ENCODE measurements around the gene DCLRE1C.

DNA sequence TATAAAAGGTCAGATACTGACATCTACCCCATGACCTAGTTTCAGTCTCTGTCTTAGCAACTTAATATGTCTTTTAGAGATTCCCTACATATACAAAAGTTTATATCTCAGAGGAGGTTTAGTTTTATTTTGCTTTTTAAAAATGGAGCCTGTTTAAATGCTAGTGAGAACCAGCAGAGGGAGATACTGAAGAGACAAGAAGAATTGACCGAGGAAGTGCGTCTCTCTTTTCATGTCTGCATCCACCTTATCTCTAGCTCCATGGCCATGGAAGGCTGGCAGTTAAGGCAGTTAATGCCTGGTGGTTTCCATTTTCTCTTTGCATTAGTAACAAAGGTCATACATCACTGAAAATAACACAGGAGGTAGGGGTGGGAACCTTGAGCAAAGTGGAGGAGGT lies 64.6 kb downstream of the DCLRE1C start:
- TF ChIP-seq CTCF (IDR thresholded peaks at IDR 0.05) (no peak), POLR2A (IDR thresholded peaks at IDR 0.05) (no peak)
